ENCODE results near the gene SLC2A9. TPM values are rescaled to one million over a fixed set of nuclear protein-coding genes. Genes with fewer than 3 reads are reported as not detected.

The SLC2A9 gene
- total RNA-seq, 1 donor from 2014 or later: 2.4 TPM

GRCh38 chr4:10007436-10007740 is 13.9 kb downstream of the SLC2A9 start:
- no peak overlapping the region for H3K4me3 Mint-ChIP-seq

GRCh38 chr4:10006601-10007435 is 14.5 kb downstream of the SLC2A9 start:
- Mint-ChIP-seq H3K27me3 (no peaks in the 10 kb centered on the region), H3K4me3 (no peak overlapping the region), H3K4me1 (peaks cover 22% of the 10 kb centered on the region), H3K9me3 (peaks cover 4% of the 10 kb centered on the region), H3K27ac (no peak overlapping the region), H3K36me3 (ENCODE audit: low read depth) (no peaks in the 10 kb centered on the region)
- DNase-seq: no peak
- intact Hi-C loops (cut with micrococcal nuclease): no loop called here

More at GRCh38 chr4:10007436-10007740, 13.9 kb downstream of the SLC2A9 start:
- intact Hi-C loops (cut with micrococcal nuclease): no loop called here
- no peak for DNase-seq
- no peak overlapping the region for H3K27ac Mint-ChIP-seq
- H3K4me1 Mint-ChIP-seq: peaks cover 22% of the 10 kb centered on the region
- H3K9me3 Mint-ChIP-seq: peaks cover 4% of the 10 kb centered on the region
- H3K27me3 Mint-ChIP-seq: no peaks in the 10 kb centered on the region
- H3K36me3 Mint-ChIP-seq (ENCODE audit: low read depth): no peaks in the 10 kb centered on the region

GRCh38 chr4:10006231-10006600 is 15.1 kb downstream of the SLC2A9 start:
- intact Hi-C loops (cut with micrococcal nuclease): no loop called here
- no peak overlapping the region for H3K4me3 Mint-ChIP-seq
- H3K27me3 Mint-ChIP-seq: no peaks in the 10 kb centered on the region
- no peaks in the 10 kb centered on the region for H3K36me3 Mint-ChIP-seq (ENCODE audit: low read depth)
- H3K9me3 Mint-ChIP-seq: peaks cover 9% of the 10 kb centered on the region
- H3K4me1 Mint-ChIP-seq: peaks cover 22% of the 10 kb centered on the region
- no peak overlapping the region for H3K27ac Mint-ChIP-seq
- DNase-seq: no peak

- DNase-seq: no peak
- no peak overlapping the region for H3K27ac Mint-ChIP-seq
- intact Hi-C loops (cut with micrococcal nuclease): no loop called here
- H3K36me3 Mint-ChIP-seq (ENCODE audit: low read depth): no peaks in the 10 kb centered on the region
- no peaks in the 10 kb centered on the region for H3K27me3 Mint-ChIP-seq
- no peak overlapping the region for H3K4me3 Mint-ChIP-seq
- H3K4me1 Mint-ChIP-seq: peaks cover 25% of the 10 kb centered on the region
- peaks cover 9% of the 10 kb centered on the region for H3K9me3 Mint-ChIP-seq
These were observed 15.7 kb downstream of the SLC2A9 start for GRCh38 chr4:10005632-10006031.

GRCh38 chr4:10003666-10004065 is 17.6 kb downstream of the SLC2A9 start:
- Mint-ChIP-seq H3K4me3 (no peak overlapping the region), H3K36me3 (ENCODE audit: low read depth) (no peaks in the 10 kb centered on the region), H3K4me1 (peaks cover 39% of the 10 kb centered on the region), H3K27ac (peak overlapping the region; percentile 72), H3K27me3 (no peaks in the 10 kb centered on the region), H3K9me3 (peaks cover 9% of the 10 kb centered on the region)
- DNase-seq: no peak
- intact Hi-C loops (cut with micrococcal nuclease): loop anchor here (2.0 kb wide), 2 partner anchors 179 to 191 kb away; no protein-coding TSS in a partner anchor

GRCh38 chr4:10002278-10002677 is 19.0 kb downstream of the SLC2A9 start:
- intact Hi-C loops (cut with micrococcal nuclease): loop anchor here (2.0 kb wide), 2 partner anchors 177 to 189 kb away; no protein-coding TSS in a partner anchor
- Mint-ChIP-seq H3K4me3 (no peak overlapping the region), H3K27me3 (no peaks in the 10 kb centered on the region), H3K4me1 (peaks cover 38% of the 10 kb centered on the region), H3K9me3 (peaks cover 9% of the 10 kb centered on the region), H3K36me3 (ENCODE audit: low read depth) (no peaks in the 10 kb centered on the region), H3K27ac (no peak overlapping the region)
- DNase-seq: no peak

- peaks cover 9% of the 10 kb centered on the region for H3K9me3 Mint-ChIP-seq
- no peak for DNase-seq
- H3K4me3 Mint-ChIP-seq: no peak overlapping the region
- H3K36me3 Mint-ChIP-seq (ENCODE audit: low read depth): no peaks in the 10 kb centered on the region
- no peaks in the 10 kb centered on the region for H3K27me3 Mint-ChIP-seq
- no peak overlapping the region for H3K27ac Mint-ChIP-seq
- intact Hi-C loops (cut with micrococcal nuclease): loop anchor here (2.0 kb wide), 2 partner anchors 177 to 189 kb away; no protein-coding TSS in a partner anchor
- peaks cover 34% of the 10 kb centered on the region for H3K4me1 Mint-ChIP-seq
These were observed 19.5 kb downstream of the SLC2A9 start for GRCh38 chr4:10001757-10002156.

- peak overlapping the region; percentile 64 for H3K27ac Mint-ChIP-seq
- H3K4me3 Mint-ChIP-seq: no peak overlapping the region
- no peaks in the 10 kb centered on the region for H3K36me3 Mint-ChIP-seq (ENCODE audit: low read depth)
- H3K9me3 Mint-ChIP-seq: peaks cover 9% of the 10 kb centered on the region
- intact Hi-C loops (cut with micrococcal nuclease): loop anchor here (1.0 kb wide), 1 partner anchor 30 kb away; no protein-coding TSS in a partner anchor
- no peaks in the 10 kb centered on the region for H3K27me3 Mint-ChIP-seq
- DNase-seq: no peak
- peaks cover 42% of the 10 kb centered on the region for H3K4me1 Mint-ChIP-seq
These were observed 21.2 kb downstream of the SLC2A9 start for GRCh38 chr4:9999956-10000561.

GRCh38 chr4:9997886-9998285 is 23.4 kb downstream of the SLC2A9 start:
- Mint-ChIP-seq H3K4me3 (no peak overlapping the region), H3K27ac (no peak overlapping the region), H3K36me3 (ENCODE audit: low read depth) (no peaks in the 10 kb centered on the region), H3K27me3 (no peaks in the 10 kb centered on the region), H3K9me3 (peaks cover 11% of the 10 kb centered on the region), H3K4me1 (peaks cover 43% of the 10 kb centered on the region)
- DNase-seq: no peak
- intact Hi-C loops (cut with micrococcal nuclease): no loop called here

GRCh38 chr4:9996319-9997110 is 24.8 kb downstream of the SLC2A9 start:
- H3K9me3 Mint-ChIP-seq: peaks cover 8% of the 10 kb centered on the region
- H3K4me3 Mint-ChIP-seq: no peak overlapping the region
- intact Hi-C loops (cut with micrococcal nuclease): no loop called here
- peak; percentile 56 for DNase-seq
- H3K27ac Mint-ChIP-seq: no peak overlapping the region
- H3K27me3 Mint-ChIP-seq: no peaks in the 10 kb centered on the region
- H3K4me1 Mint-ChIP-seq: peaks cover 43% of the 10 kb centered on the region
- H3K36me3 Mint-ChIP-seq (ENCODE audit: low read depth): no peaks in the 10 kb centered on the region

GRCh38 chr4:9994246-9994847 is 26.9 kb downstream of the SLC2A9 start:
- Mint-ChIP-seq H3K4me1 (peaks cover 28% of the 10 kb centered on the region), H3K9me3 (peaks cover 9% of the 10 kb centered on the region), H3K36me3 (ENCODE audit: low read depth) (peaks cover 2% of the 10 kb centered on the region), H3K4me3 (no peak overlapping the region), H3K27me3 (no peaks in the 10 kb centered on the region), H3K27ac (peak overlapping the region; percentile 76)
- peak; percentile 69 for DNase-seq
- intact Hi-C loops (cut with micrococcal nuclease): no loop called here

GRCh38 chr4:9989918-9990635 is 31.2 kb downstream of the SLC2A9 start:
- Mint-ChIP-seq H3K27me3 (no peaks in the 10 kb centered on the region), H3K27ac (no peak overlapping the region), H3K9me3 (peaks cover 9% of the 10 kb centered on the region), H3K4me1 (peaks cover 14% of the 10 kb centered on the region), H3K4me3 (no peak overlapping the region), H3K36me3 (ENCODE audit: low read depth) (peaks cover 2% of the 10 kb centered on the region)
- DNase-seq: no peak
- intact Hi-C loops (cut with micrococcal nuclease): no loop called here

- Mint-ChIP-seq H3K9me3 (peaks cover 8% of the 10 kb centered on the region), H3K4me1 (peaks cover 3% of the 10 kb centered on the region), H3K27ac (no peak overlapping the region), H3K27me3 (no peaks in the 10 kb centered on the region), H3K4me3 (no peak overlapping the region), H3K36me3 (ENCODE audit: low read depth) (peaks cover 2% of the 10 kb centered on the region)
- intact Hi-C loops (cut with micrococcal nuclease): no loop called here
- DNase-seq: no peak
These were observed 32.4 kb downstream of the SLC2A9 start for GRCh38 chr4:9988933-9989332.
